ENCODE results near the gene HPSE. TPM values are rescaled to one million over a fixed set of nuclear protein-coding genes. Genes with fewer than 3 reads are reported as not detected.
A peak's percentile ranks its signal among the peaks of the same experiment; 100 is the strongest.

Gene HPSE
- polyA plus RNA-seq (ENCODE audit: insufficient read length in 4 of 4), result 1 to 10 TPM in 2 of 4 donors, under 1 TPM in 2; 0.94 to 1.5 (median 1.1) TPM

- peak; percentile 25 to 50 (median 36) for DNase-seq (ENCODE audit: low read depth in 4 of 4, low spot score in 3 of 4)
Observed at GRCh38 chr4:83334425-83335241, at the start of gene HPSE. HPSE (minus strand) TSS chr4:83334848; CDS start chr4:83334782, 66 bp downstream.

GRCh38 chr4:83382850-83383249, 48.2 kb upstream of the HPSE start:
- DNase-seq (ENCODE audit: low read depth in 4 of 4, low spot score in 3 of 4), result no peak

- DNase-seq (ENCODE audit: low read depth in 4 of 4, low spot score in 3 of 4), result no peak
Observed at GRCh38 chr4:83381173-83381572, 46.5 kb upstream of the HPSE start.

GRCh38 chr4:83378419-83378818, 43.8 kb upstream of the HPSE start:
- no peak for DNase-seq (ENCODE audit: low read depth in 4 of 4, low spot score in 3 of 4)

GRCh38 chr4:83372931-83373330, 38.3 kb upstream of the HPSE start:
- no peak for DNase-seq (ENCODE audit: low read depth in 4 of 4, low spot score in 3 of 4)

- no peak for DNase-seq (ENCODE audit: low read depth in 4 of 4, low spot score in 3 of 4)
Observed at GRCh38 chr4:83371936-83372335, 37.3 kb upstream of the HPSE start.

GRCh38 chr4:83371235-83371634, 36.6 kb upstream of the HPSE start:
- no peak for DNase-seq (ENCODE audit: low read depth in 4 of 4, low spot score in 3 of 4)

GRCh38 chr4:83370640-83370906, 35.9 kb upstream of the HPSE start:
- DNase-seq (ENCODE audit: low read depth in 4 of 4, low spot score in 3 of 4), result no peak

GRCh38 chr4:83369831-83370639, 35.4 kb upstream of the HPSE start:
- DNase-seq (ENCODE audit: low read depth in 4 of 4, low spot score in 3 of 4), result no peak

- DNase-seq (ENCODE audit: low read depth in 4 of 4, low spot score in 3 of 4), result no peak
Observed at GRCh38 chr4:83364312-83364711, 29.7 kb upstream of the HPSE start.

GRCh38 chr4:83362492-83363329, 28.1 kb upstream of the HPSE start:
- DNase-seq (ENCODE audit: low read depth in 4 of 4, low spot score in 3 of 4), result no peak

GRCh38 chr4:83361416-83362103, 26.9 kb upstream of the HPSE start:
- DNase-seq (ENCODE audit: low read depth in 4 of 4, low spot score in 3 of 4), result no peak

- no peak for DNase-seq (ENCODE audit: low read depth in 4 of 4, low spot score in 3 of 4)
Observed at GRCh38 chr4:83360018-83360417, 25.4 kb upstream of the HPSE start.

GRCh38 chr4:83358410-83358809, 23.8 kb upstream of the HPSE start:
- no peak for DNase-seq (ENCODE audit: low read depth in 4 of 4, low spot score in 3 of 4)

- no peak for DNase-seq (ENCODE audit: low read depth in 4 of 4, low spot score in 3 of 4)
Observed at GRCh38 chr4:83356899-83357661, 22.4 kb upstream of the HPSE start.

- DNase-seq (ENCODE audit: low read depth in 4 of 4, low spot score in 3 of 4), result no peak
Observed at GRCh38 chr4:83353516-83353915, 18.9 kb upstream of the HPSE start.

- DNase-seq (ENCODE audit: low read depth in 4 of 4, low spot score in 3 of 4), result no peak
Observed at GRCh38 chr4:83348074-83348473, 13.4 kb upstream of the HPSE start.

GRCh38 chr4:83342476-83342875, 7.8 kb upstream of the HPSE start:
- no peak for DNase-seq (ENCODE audit: low read depth in 4 of 4, low spot score in 3 of 4)

GRCh38 chr4:83340692-83341343, 6.2 kb upstream of the HPSE start:
- DNase-seq (ENCODE audit: low read depth in 4 of 4, low spot score in 3 of 4), result no peak

Measured in right renal pelvis (tissue), 4 donors.